NCI-H446 treated with DMSO at 0.1 percent for 48 hours (cell line): ENCODE results near the gene DEPDC5.

ENCODE experiments used
- DNase-seq: peaks from one replicate; lab custom pipeline; 2025; lab: John Stamatoyannopoulos, UW

DEPDC5 gene

GRCh38 chr22:31895411-31896123 lies 141.7 kb downstream of the DEPDC5 start:
- DNase-seq = no peak

DNA sequence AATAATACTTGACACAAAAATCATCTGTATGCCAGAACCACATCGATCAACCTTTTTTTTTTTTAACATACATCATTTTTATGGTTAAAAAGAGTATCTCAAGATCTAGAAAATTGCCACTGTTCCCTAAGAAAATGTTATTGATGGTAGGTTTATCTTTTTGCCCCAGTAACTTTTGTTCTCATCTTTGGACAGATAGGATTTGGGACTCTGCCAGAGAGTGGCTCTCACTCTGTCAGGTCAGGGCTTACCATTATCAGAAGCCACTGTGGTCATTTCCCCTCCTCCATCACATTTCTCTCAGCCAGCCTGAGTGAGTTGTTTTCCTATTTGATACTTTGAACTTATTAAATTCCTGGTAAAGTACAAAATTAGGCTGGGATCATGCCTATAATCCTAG lies 142.7 kb downstream of the DEPDC5 start:
- DNase-seq = no peak

DNA sequence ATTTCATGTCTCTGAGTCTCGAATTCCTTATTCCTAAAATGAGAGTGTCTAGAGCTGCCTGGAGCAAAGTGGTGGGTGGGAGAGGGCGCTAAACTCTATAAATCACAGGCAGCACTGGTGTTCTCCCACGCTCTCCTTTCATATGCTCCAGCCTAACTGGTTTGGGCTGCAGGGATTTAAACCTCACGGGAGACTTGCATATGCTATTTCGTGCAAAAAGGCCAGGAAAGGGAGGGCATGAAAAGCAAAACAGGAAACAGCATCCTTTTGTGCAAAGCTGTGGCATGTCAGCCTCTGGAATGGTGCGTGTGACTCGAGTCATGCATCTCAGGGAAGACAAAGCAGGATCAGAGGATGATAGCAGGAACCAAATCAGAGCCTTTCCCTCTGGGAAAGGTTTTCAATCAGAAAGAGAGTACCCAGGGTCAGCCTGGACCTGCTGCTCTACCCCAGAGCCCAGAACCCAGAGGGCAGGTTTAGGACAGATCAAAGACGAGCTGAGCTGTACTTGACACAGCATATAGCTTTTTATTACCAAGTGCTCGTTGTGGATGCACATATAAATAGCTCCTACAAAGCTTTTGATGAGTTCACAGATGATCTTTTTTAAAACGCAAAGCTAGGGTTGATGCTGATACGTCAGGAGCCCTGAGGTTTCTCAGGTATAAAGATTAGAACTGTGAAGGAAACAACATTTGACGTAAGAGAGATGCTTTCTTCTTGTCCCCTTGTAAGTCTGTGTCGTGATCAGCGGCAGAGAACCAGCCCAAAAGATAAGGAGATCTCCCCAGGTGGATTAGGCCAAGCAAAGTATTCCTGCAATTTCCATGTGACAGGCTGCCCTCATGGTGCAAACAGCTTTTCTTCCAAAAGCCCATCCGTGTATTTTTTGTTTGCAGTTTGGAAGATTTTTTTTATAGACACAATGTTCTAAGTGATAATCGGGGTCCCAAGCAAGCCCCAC lies 144.3 kb downstream of the DEPDC5 start:
- DNase-seq = no peak

DNA sequence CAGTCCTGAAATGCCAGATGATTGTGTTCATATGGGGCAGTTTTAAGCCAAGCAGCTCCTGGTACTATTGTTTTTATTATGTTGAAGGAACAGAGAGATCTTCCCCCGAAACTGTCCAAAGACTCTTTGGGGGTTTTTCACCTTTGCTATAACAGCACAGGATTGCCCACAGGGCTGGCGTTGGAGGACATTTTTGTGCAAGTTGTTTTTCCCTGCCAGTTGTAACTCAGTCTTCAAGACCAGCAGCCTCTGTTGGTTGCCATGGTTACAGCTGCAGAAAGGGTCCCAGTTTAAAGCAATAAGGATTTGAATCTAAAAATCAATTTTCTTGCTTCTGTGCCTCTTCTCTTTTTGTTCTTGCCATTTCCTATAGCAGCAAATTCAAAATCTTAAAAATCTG lies 145.1 kb downstream of the DEPDC5 start:
- DNase-seq = no peak

- no peak for DNase-seq
These were observed 145.8 kb downstream of the DEPDC5 start for GRCh38 chr22:31899669-31900068.

GRCh38 chr22:31901388-31902137 lies 147.7 kb downstream of the DEPDC5 start:
- no peak for DNase-seq

- no peak for DNase-seq
These were observed 150.8 kb downstream of the DEPDC5 start for GRCh38 chr22:31904651-31905050.

GRCh38 chr22:31905356-31905755 lies 151.5 kb downstream of the DEPDC5 start:
- no peak for DNase-seq

GRCh38 chr22:31906086-31906485 lies 152.3 kb downstream of the DEPDC5 start:
- no peak for DNase-seq

DNA sequence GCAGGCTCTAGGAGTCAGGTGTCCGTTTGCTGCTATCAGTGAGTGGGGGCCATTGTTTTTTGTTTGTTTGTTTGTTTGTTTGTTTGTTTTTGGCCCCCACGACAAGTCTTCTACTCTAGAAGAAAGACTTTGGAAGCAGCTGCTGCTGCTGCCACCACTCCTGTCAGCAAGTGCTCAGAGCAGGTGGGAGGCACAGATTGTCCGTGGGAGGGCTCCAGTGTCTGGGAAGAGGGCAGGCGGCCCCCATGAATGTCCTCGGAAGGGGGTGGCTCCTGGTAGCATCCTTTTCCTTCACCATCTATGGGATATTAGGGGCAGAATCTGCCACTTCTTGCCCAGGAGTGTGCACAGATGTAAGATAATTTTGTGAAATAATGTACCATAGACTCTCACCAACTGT lies 152.8 kb downstream of the DEPDC5 start:
- no peak for DNase-seq

- DNase-seq = no peak
These were observed 156.2 kb downstream of the DEPDC5 start for GRCh38 chr22:31909977-31910376.

DNA sequence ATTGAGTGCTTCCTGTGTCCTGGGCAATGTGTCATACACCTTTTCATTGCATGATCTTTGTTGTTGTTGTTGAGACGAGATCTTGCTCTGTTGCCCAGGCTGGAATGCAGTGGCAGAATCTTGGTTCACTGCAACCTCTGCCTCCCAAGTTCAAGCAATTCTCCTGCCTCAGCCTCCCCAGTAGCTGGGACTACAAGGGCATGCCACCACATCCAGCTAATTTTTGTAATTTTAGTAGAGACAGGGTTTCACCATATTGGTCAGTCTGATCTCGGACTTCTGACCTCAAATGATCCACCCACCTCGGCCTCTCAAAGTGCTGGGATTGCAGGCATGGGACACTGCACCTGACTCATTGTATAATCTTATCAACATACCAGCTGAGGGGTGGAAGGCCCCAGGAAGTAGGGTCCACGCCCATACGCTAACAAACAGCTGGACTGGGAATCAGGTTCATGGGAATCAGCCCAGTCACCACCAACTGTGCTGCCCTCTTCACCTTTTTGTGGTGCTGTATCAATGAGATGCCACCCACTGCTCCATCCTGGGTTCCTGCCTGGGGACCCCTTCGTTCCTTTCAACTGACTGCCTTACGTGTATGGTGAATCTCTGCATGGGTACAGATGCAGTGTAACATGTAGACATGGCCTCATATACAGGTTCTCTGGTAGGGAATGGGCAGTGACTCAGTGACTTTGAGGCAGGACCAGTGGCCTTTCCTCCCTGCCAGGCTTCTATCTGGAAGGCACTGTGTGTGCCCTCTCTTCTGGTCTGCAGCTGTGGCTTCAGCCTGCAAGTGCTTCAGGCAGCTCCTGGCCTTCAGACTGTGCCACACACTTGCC lies 158.0 kb downstream of the DEPDC5 start:
- no peak for DNase-seq

DNA sequence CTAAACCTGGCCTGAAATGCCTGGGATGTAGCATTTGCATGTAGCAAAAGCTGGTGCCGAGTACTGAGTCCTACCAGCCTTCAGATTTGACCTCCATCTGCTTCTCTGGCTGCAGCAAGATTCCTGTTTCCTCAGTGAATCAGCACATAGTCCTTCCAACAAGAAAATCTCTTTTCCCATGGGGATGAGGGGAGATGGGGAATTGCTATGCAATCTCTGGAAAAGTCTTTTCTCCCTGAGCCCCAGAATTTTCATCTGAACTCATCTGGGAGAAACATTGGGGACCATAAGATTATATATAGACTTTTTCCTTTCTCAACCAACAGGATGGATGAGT lies 158.6 kb downstream of the DEPDC5 start:
- no peak for DNase-seq

- no peak for DNase-seq
These were observed 161.8 kb downstream of the DEPDC5 start for GRCh38 chr22:31915586-31915985.

GRCh38 chr22:31917227-31917921 lies 163.6 kb downstream of the DEPDC5 start:
- no peak for DNase-seq

- DNase-seq = no peak
These were observed 165.9 kb downstream of the DEPDC5 start for GRCh38 chr22:31919730-31920129.

DNA sequence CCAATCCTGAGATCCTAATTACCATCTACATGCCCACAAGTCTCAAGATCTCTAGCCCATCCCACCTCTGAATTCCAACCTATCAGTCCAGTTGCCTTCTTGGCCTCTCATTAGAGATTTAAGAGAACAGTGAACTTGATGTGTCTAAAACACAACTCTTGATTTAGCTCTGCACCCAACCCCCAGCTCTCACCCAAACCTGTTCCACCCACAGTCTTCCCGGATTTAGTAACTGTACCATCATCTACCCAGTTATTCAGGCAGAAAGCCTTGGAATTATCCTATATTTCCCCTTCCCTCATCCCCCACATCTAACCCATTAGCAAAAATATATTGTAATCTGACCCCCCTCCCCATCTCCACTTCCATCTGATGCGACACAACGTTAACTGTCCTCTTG lies 166.5 kb downstream of the DEPDC5 start:
- no peak for DNase-seq

DNA sequence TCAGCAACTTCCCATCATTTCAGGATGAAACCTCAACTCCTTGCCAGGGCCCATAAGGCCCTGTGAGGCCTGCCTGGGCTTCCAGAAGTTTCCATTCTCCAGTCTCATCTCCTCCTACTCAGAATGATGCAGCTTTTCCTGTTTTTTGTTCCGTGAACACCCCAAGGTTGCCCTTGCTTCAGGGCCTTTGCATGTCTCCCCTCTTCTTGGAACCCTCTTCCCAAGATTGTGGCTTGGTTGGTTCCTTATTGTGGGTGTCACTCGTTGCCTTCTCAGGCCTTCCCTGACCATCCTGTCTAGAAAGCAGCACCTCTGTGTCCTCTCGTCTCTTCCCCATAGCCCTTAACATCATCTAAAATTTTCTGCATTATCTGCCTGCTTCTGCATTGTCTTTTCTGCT lies 167.3 kb downstream of the DEPDC5 start:
- no peak for DNase-seq

- DNase-seq = no peak
These were observed 168.7 kb downstream of the DEPDC5 start for GRCh38 chr22:31922534-31922933.

DNA sequence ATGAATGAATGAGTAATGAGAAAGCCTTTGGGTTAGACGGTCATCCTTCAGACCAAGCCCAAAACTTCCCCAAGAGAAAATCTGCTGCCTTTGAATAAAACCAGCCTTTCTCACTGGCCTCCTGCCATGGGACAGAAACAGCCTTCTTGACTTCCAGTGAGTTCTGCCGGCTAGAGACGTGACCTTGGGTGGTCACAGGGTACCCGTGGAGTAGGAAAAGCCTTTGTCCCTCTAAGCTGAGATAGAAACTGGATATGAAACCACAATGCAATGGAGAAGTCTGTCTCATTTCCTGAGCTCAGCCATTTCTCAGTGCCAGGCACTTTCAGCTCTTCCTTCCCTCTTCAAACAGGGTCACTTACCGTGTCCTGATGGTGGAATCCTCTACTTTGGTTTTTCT lies 169.3 kb downstream of the DEPDC5 start:
- no peak for DNase-seq

DNA sequence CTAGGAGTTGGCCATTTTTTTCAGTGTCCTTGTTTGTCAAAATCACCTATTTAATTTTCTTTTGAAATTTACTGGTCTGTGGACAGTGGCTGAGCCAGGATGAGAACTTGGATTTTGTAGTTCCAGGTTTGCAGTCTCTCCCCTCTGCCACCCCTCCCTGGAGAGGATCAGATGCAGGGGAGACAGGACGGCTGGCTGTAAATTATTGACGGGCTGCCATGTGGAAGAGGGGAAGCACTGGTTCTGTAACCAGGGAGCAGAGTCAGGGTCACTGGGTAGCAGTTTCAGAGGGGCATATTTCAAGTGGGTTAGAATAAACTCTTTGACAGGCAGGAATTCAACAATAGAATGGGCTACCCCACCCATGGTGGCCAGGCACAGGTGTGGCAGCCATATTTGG lies 169.9 kb downstream of the DEPDC5 start:
- DNase-seq = no peak
